A549 treated with DMSO at 1 μM for 4 hours (cell line): Measurements from ENCODE around the gene RBP3. TPM values are rescaled to one million over a fixed set of nuclear protein-coding genes. Genes with fewer than 3 reads are reported as not detected.

Experiments used
- total RNA-seq: library from RNA; stranded (reverse); fragments of 200-300 nt; extraction: Qiagen RNA extraction; gene quantifications from 5 replicates; pipeline ENCODE4 v1.2.3, GENCODE V29; 2022; ENCODE audit warnings: low read depth

Gene RBP3
- total RNA-seq = not detected in 5 replicates

GRCh38 chr10:47348138-47348651, at the start of gene RBP3:
Gene RBP3, plus strand, starts transcription at chr10:47348363. Its CDS starts 122 bp downstream, at chr10:47348485.

GRCh38 chr10:47299611-47300428, 48.3 kb upstream of the RBP3 start, which contains the start of gene GDF10:
Gene GDF10, plus strand, starts transcription at chr10:47300197. Its CDS starts 455 bp downstream, at chr10:47300652.

GRCh38 chr10:47322300-47323061, 25.7 kb upstream of the RBP3 start, which contains the start of gene GDF2:
Gene GDF2, plus strand, starts transcription at chr10:47322454. Its CDS starts 215 bp downstream, at chr10:47322669.

GRCh38 chr10:47384148-47384921, 36.2 kb downstream of the RBP3 start, which contains the start of gene ZNF488:
Gene ZNF488, minus strand, starts transcription at chr10:47384293. Its CDS starts 15,464 bp downstream, at chr10:47368829.

Other genes with a start within 250 kb of the RBP3 start
- 0.06 to 0.15 TPM (median 0.12 TPM) in 5 replicates for gene GDF10, start 48.2 kb upstream of the RBP3 start, total RNA-seq
- gene GDF2, start 25.9 kb upstream of the RBP3 start, total RNA-seq = not detected in 5 replicates
- gene ZNF488, start 35.9 kb downstream of the RBP3 start, total RNA-seq = 11.3 to 15.0 TPM (median 13.0 TPM) in 5 replicates
- gene ANXA8, start 135.8 kb downstream of the RBP3 start, total RNA-seq = 27.8 to 40.7 TPM (median 30.6 TPM) in 5 replicates
- gene FAM25G, start 143.3 kb downstream of the RBP3 start, total RNA-seq = 0.65 to 1.8 TPM in 2 of 5 replicates, not detected in the others
- 8.2 to 12.1 TPM (median 9.8 TPM) in 5 replicates for gene AGAP9, start 175.3 kb downstream of the RBP3 start, total RNA-seq